Prostate gland (tissue), 2 donors: ENCODE measurements around the gene SERPINB6.

Experiments used
- POLR2A ChIP-seq: fragments of 450-650 bp; IDR thresholded peaks from one replicate; pipeline ENCODE4 v1.6.1; 2016; ENCODE audit warnings: antibody characterized with exemption, mild to moderate bottlenecking
- POLR2AphosphoS5 ChIP-seq: sonication (generic); formaldehyde crosslinking; IDR thresholded peaks from one replicate; pipeline ENCODE4 v1.6.1; 2017; ENCODE audit warnings: antibody characterized with exemption
- TF ChIP-seq, protein P1 (sequence below), 4 experiments: fragments of 200-600 bp in 2 of 4; fragments of 450-650 bp in 2 of 4; sonication (generic) in 2 of 4; IDR thresholded peaks; 1 replicate in 3 of 4; 2 replicates in 1 of 4; pipeline ENCODE4 v1.5.1; 2016 to 2019; ENCODE audit warnings: antibody characterized with exemption in 4 of 4, mild to moderate bottlenecking in 2 of 4, moderate library complexity in 2 of 4

DNA sequence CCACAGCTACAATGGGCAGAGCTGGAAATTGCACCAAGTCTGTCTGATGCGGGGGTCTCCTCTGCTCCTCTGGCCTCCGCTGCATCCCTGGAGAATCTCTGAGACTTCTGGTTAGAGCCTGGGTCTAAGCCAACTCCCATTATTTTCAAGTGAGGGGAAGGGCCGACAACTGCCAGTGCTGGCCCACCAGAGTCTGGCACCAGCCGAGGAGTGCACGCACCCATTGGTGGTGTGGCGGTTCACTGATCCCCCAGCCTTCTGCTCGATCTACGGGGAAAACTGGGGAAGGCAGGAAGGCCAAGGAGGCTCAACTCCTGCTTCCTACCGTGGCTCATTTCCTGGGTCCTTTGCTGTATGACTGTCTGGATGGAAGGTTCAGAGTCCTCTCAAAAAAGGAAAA is 34.5 kb upstream of the SERPINB6 start:
- TF ChIP-seq POLR2A, result no peak
- TF ChIP-seq, protein P1, sequence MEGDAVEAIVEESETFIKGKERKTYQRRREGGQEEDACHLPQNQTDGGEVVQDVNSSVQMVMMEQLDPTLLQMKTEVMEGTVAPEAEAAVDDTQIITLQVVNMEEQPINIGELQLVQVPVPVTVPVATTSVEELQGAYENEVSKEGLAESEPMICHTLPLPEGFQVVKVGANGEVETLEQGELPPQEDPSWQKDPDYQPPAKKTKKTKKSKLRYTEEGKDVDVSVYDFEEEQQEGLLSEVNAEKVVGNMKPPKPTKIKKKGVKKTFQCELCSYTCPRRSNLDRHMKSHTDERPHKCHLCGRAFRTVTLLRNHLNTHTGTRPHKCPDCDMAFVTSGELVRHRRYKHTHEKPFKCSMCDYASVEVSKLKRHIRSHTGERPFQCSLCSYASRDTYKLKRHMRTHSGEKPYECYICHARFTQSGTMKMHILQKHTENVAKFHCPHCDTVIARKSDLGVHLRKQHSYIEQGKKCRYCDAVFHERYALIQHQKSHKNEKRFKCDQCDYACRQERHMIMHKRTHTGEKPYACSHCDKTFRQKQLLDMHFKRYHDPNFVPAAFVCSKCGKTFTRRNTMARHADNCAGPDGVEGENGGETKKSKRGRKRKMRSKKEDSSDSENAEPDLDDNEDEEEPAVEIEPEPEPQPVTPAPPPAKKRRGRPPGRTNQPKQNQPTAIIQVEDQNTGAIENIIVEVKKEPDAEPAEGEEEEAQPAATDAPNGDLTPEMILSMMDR (IDR thresholded peaks at IDR 0.05), result no peak
- TF ChIP-seq POLR2AphosphoS5, result no peak
